GM12801 (cell line): ENCODE measurements around the gene SLC13A5.

ENCODE experiments used
- TF ChIP-seq, protein P1 (sequence below): IDR thresholded peaks from one replicate; pipeline ENCODE4 v1.5.1; 2011; ENCODE audit warnings: control low read depth; ENCODE audit not compliant: insufficient read length; ENCODE audit errors: extremely low read depth

Gene SLC13A5

DNA sequence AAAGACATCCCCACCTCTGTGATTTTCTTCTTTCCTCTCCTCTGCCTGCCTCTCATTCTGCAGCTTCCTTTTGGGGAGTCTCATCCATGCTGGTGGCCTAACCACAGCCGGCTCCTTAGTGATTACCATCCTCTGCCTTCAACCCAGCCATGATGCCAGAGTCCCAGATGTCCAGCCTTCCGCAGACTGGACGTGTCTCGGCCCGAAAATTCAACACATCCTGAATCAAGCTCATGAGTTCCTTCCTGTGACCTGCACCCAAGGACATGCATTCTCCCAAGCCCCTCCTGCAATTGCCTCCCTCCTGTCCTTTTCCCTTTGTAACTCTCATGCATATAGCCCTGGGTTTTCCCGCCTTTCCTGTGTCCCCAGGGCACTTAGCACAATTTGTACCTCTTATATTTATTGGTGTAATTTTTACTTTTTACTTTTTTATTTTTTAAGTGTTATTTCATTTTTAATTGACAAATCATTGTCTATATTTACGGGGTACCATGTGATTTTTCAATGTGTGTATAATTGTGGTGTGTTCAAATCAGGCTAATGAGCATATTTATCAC, 1.2 kb upstream of the SLC13A5 start:
- TF ChIP-seq, protein P1, sequence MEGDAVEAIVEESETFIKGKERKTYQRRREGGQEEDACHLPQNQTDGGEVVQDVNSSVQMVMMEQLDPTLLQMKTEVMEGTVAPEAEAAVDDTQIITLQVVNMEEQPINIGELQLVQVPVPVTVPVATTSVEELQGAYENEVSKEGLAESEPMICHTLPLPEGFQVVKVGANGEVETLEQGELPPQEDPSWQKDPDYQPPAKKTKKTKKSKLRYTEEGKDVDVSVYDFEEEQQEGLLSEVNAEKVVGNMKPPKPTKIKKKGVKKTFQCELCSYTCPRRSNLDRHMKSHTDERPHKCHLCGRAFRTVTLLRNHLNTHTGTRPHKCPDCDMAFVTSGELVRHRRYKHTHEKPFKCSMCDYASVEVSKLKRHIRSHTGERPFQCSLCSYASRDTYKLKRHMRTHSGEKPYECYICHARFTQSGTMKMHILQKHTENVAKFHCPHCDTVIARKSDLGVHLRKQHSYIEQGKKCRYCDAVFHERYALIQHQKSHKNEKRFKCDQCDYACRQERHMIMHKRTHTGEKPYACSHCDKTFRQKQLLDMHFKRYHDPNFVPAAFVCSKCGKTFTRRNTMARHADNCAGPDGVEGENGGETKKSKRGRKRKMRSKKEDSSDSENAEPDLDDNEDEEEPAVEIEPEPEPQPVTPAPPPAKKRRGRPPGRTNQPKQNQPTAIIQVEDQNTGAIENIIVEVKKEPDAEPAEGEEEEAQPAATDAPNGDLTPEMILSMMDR, result no peak

GRCh38 chr17:6713918-6714271, 726 bp upstream of the SLC13A5 start:
- TF ChIP-seq, protein P1, result no peak

DNA sequence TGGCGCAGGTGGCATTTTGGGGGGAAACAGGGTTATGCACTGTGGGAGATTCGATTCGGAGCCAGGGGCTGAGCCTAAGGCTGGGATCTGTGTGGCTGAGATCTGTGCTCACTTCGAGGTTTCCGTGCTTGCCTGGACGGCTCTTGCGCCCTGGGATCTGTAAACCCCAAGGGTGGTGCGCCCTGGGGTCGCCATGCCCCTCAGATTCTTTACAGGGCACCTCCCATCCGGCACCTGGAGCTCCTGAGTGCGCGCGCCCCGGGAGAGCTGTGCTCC, 377 bp downstream of the SLC13A5 start:
- TF ChIP-seq, protein P1, result no peak

GRCh38 chr17:6712058-6712853, 913 bp downstream of the SLC13A5 start:
- TF ChIP-seq, protein P1, result no peak

DNA sequence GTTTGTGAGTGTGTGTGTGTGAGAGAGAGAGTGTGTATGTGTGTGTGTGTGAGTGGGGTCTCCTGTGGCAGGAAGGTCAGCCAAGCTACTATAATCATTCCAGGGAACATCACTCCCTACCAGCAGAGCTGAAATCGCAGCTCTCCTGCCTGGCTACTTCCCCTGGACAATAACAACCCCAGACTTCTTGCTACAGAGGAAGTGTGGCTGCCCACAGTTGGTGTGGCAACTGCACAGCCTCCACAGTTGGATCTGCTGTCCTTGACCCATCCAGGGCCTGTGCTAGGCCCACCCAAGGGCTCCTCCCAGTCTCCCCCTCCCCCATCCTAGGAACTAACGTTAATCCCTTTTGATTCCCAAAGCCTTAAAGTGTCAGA, 1.5 kb downstream of the SLC13A5 start:
- TF ChIP-seq, protein P1, result no peak

DNA sequence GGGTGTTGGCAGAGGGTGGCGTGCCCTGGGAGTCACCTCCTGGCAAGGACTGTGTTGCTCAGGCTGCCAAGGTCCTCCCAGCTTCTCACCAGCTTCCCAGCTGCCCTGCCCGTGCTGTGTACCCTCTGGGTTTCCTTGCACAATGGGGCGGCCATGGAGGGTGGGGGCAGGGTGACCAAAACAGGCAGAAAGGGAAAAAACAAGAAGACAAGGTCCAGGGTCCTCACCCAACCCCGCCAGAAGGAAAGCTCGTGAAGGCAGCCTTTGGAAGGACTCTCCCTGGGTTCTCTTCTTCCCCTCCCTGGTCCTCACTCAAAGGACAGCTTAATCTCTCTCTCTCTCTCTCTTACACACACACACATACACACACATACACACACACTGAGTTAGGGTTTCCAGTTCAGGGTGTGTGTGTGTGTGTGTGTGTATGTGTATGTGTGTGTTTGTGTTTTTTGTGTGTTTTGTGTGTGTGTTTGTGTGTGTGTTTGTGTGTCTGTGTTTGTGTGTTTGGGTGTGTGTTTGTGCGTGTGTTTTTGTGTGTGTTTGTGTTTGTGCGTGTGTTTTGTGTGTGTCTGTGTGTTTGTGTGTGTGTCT, 2.0 kb downstream of the SLC13A5 start:
- TF ChIP-seq, protein P1, result no peak

GRCh38 chr17:6710317-6710716, 2.9 kb downstream of the SLC13A5 start:
- TF ChIP-seq, protein P1, result no peak
